Right cardiac atrium (tissue), 5 donors: ENCODE measurements around the gene AIP. TPM values are rescaled to one million over a fixed set of nuclear protein-coding genes. Genes with fewer than 3 reads are reported as not detected.

Source experiments
- microRNA-seq, 2 donors: library from miRNA; unstranded; fragments of <30 nt; microRNA quantifications; one replicate each; pipeline ENCODE4 v1.2.0, GENCODE V29; 2020 to 2021
- polyA plus RNA-seq: library from polyadenylated mRNA; stranded (reverse); fragments of 200-250 nt; gene quantifications from one replicate; pipeline ENCODE4 v1.2.3, GENCODE V29; 2013
- total RNA-seq, 4 donors: library from RNA; stranded (reverse); fragmentation: NEBNext Ultra II Directional; extraction: Animal tissue kit (Norgen Biotek cat#: 25700); gene quantifications; one replicate each; pipeline ENCODE4 v1.2.1, GENCODE V29; 2021
- donor health status: healthy with polysubstance abuse.
- donor health status: DM: no; HTN: yes; CAD: no.
- donor health status: DM: no; HTN: no; CAD: no.
- donor health status: DM: no; HTN: yes; CAD: no; lungs with severe emphysema.
- donor health status: DM: yes; HTN: yes; CAD: no.

AIP gene
- total and polyA plus RNA-seq, 5 donors, result 50.8 to 74.2 (median 64.2) TPM

Small RNAs within 50 kb of the gene (microRNA-seq; reads per million reads assigned to microRNA genes)
- gene MIR6752, result 0 reads per million in 2 donors

Other genes starting within 250 kb of the AIP start
- gene GRK2, start 216.6 kb upstream of the AIP start, total RNA-seq, result 10 to 100 TPM; 50.4 to 56.5 (median 52.5) TPM
- 56.6 TPM for gene GRK2, start 216.6 kb upstream of the AIP start, polyA plus RNA-seq
- gene ANKRD13D, start 193.7 kb upstream of the AIP start, total RNA-seq, result 10 to 100 TPM; 20.0 to 25.3 (median 22.8) TPM
- gene ANKRD13D, start 193.7 kb upstream of the AIP start, polyA plus RNA-seq, result 18.0 TPM
- 10 to 100 TPM; 23.9 to 25.9 (median 25.1) TPM for gene SSH3, start 179.5 kb upstream of the AIP start, total RNA-seq
- gene SSH3, start 179.5 kb upstream of the AIP start, polyA plus RNA-seq, result 14.9 TPM
- gene POLD4, start 129.5 kb upstream of the AIP start, total RNA-seq, result 10 to 100 TPM; 53.8 to 86.6 (median 65.3) TPM
- gene POLD4, start 129.5 kb upstream of the AIP start, polyA plus RNA-seq, result 124 TPM
- 1 to 10 TPM; 2.9 to 6.1 (median 3.0) TPM for gene CLCF1, start 109.4 kb upstream of the AIP start, total RNA-seq
- gene CLCF1, start 109.4 kb upstream of the AIP start, polyA plus RNA-seq, result 3.7 TPM
- 10 to 100 TPM in 1 of 4 donors, 1 to 10 TPM in 3; 7.9 to 11.7 (median 9.4) TPM for gene RAD9A, start 91.0 kb upstream of the AIP start, total RNA-seq
- 7.3 TPM for gene RAD9A, start 91.0 kb upstream of the AIP start, polyA plus RNA-seq
- gene PPP1CA, start 81.2 kb upstream of the AIP start, total RNA-seq, result 10 to 100 TPM; 73.1 to 93.4 (median 79.1) TPM
- gene PPP1CA, start 81.2 kb upstream of the AIP start, polyA plus RNA-seq, result 79.4 TPM
- 1 to 10 TPM in 3 of 4 donors, under 1 TPM in 1; 0.67 to 2.7 (median 1.8) TPM for gene TBC1D10C, start 78.9 kb upstream of the AIP start, total RNA-seq
- gene TBC1D10C, start 78.9 kb upstream of the AIP start, polyA plus RNA-seq, result 0.86 TPM
- gene CARNS1, start 67.3 kb upstream of the AIP start, total RNA-seq, result 10 to 100 TPM in 2 of 4 donors, 1 to 10 TPM in 2; 5.1 to 23.6 (median 9.3) TPM
- gene CARNS1, start 67.3 kb upstream of the AIP start, polyA plus RNA-seq, result 5.2 TPM
- 10 to 100 TPM; 29.0 to 31.3 (median 29.5) TPM for gene RPS6KB2, start 54.5 kb upstream of the AIP start, total RNA-seq
- gene RPS6KB2, start 54.5 kb upstream of the AIP start, polyA plus RNA-seq, result 39.6 TPM
- gene PTPRCAP, start 45.3 kb upstream of the AIP start, total RNA-seq, result 1 to 10 TPM; 1.2 to 3.4 (median 1.9) TPM
- 1.6 TPM for gene PTPRCAP, start 45.3 kb upstream of the AIP start, polyA plus RNA-seq
- gene CORO1B, start 39.5 kb upstream of the AIP start, total RNA-seq, result 10 to 100 TPM; 23.5 to 38.2 (median 29.6) TPM
- gene CORO1B, start 39.5 kb upstream of the AIP start, polyA plus RNA-seq, result 20.8 TPM
- gene GPR152, start 30.3 kb upstream of the AIP start, total RNA-seq, result not detected
- gene GPR152, start 30.3 kb upstream of the AIP start, polyA plus RNA-seq, result not detected
- gene CABP4, start 27.7 kb upstream of the AIP start, total RNA-seq, result 1 to 10 TPM; 1.1 to 1.8 (median 1.5) TPM
- 0.81 TPM for gene CABP4, start 27.7 kb upstream of the AIP start, polyA plus RNA-seq
- gene TMEM134, start 13.8 kb upstream of the AIP start, total RNA-seq, result 10 to 100 TPM; 61.7 to 78.2 (median 65.4) TPM
- 82.3 TPM for gene TMEM134, start 13.8 kb upstream of the AIP start, polyA plus RNA-seq
- 10 to 100 TPM; 19.4 to 26.3 (median 24.1) TPM for gene PITPNM1, start 22.3 kb downstream of the AIP start, total RNA-seq
- gene PITPNM1, start 22.3 kb downstream of the AIP start, polyA plus RNA-seq, result 13.7 TPM
- gene CDK2AP2, start 25.1 kb downstream of the AIP start, total RNA-seq, result 10 to 100 TPM; 31.5 to 52.7 (median 49.9) TPM
- gene CDK2AP2, start 25.1 kb downstream of the AIP start, polyA plus RNA-seq, result 65.2 TPM
- not detected for gene CABP2, start 40.4 kb downstream of the AIP start, total RNA-seq
- not detected for gene CABP2, start 40.4 kb downstream of the AIP start, polyA plus RNA-seq
- gene GSTP1, start 100.8 kb downstream of the AIP start, total RNA-seq, result 100 to 1,000 TPM; 323 to 411 (median 377) TPM
- gene GSTP1, start 100.8 kb downstream of the AIP start, polyA plus RNA-seq, result 501 TPM
- gene NDUFV1, start 123.9 kb downstream of the AIP start, total RNA-seq, result 100 to 1,000 TPM; 375 to 462 (median 435) TPM
- 380 TPM for gene NDUFV1, start 123.9 kb downstream of the AIP start, polyA plus RNA-seq
- 100 to 1,000 TPM in 1 of 4 donors, 10 to 100 TPM in 3; 45.6 to 105 (median 79.6) TPM for gene NUDT8, start 146.9 kb downstream of the AIP start, total RNA-seq
- 121 TPM for gene NUDT8, start 146.9 kb downstream of the AIP start, polyA plus RNA-seq
- gene TBX10, start 156.7 kb downstream of the AIP start, total RNA-seq, result not detected
- not detected for gene TBX10, start 156.7 kb downstream of the AIP start, polyA plus RNA-seq
- gene ACY3, start 167.7 kb downstream of the AIP start, total RNA-seq, result not detected
- not detected for gene ACY3, start 167.7 kb downstream of the AIP start, polyA plus RNA-seq
- not detected for gene ALDH3B2, start 191.6 kb downstream of the AIP start, total RNA-seq
- gene ALDH3B2, start 191.6 kb downstream of the AIP start, polyA plus RNA-seq, result not detected